HCT116 (cell line): Measurements from ENCODE around the gene MTRFR. TPM values are rescaled to one million over a fixed set of nuclear protein-coding genes. Genes with fewer than 3 reads are reported as not detected.

ENCODE experiments used
- ATAC-seq: fragments of 200-7000 bp; cut with Tn5 transposase; 2 replicates; pipeline ENCODE4 v1.9.1; 2020; ENCODE audit warnings: mild to moderate bottlenecking, moderate library complexity
- BruUV-seq: library from RNA; stranded (reverse); fragments of 400-500 nt; replicated peaks from 2 replicates; lab custom pipeline; 2021; lab: Mats Ljungman, UMichigan
- CTCF ChIA-PET: fragments of 300-600 bp; sonication (Branson Sonifier 250); formaldehyde crosslinking; loops from one replicate; lab custom pipeline; 2021; ENCODE audit warnings: antibody characterized with exemption; lab: Charles Lee
- POLR2A ChIA-PET: fragments of 300-600, 350-600 bp; sonication (Branson Sonifier 250); formaldehyde crosslinking; loops from one replicate; lab custom pipeline; 2021; ENCODE audit warnings: antibody characterized with exemption; lab: Charles Lee
- RAD21 ChIA-PET, 2 experiments: fragments of 300-600 bp; sonication (Branson Sonifier 250); formaldehyde crosslinking; loops; one replicate each; lab custom pipeline; 2023; ENCODE audit warnings: low total read pairs in 2 of 2; ENCODE audit not compliant: uncharacterized antibody in 2 of 2, unreplicated experiment in 2 of 2, low non-redundant PET in 1 of 2; lab: Charles Lee
- DNase-seq: peaks from one replicate; pipeline ENCODE4 v3.0.0-alpha.2; 2010; ENCODE audit warnings: low read depth, low spot score
- H2AFZ ChIP-seq: fragments of 200-600 bp; shearing (Covaris generic), sonication (generic); 2 replicates; pipeline ENCODE4 v1.6.1; 2017; ENCODE audit warnings: low read depth, mixed run types, mixed read lengths, antibody characterized with exemption, low read length; ENCODE audit not compliant: poor library complexity, severe bottlenecking
- H3K27ac ChIP-seq: 2 replicates; pipeline ENCODE4 v1.5.1; 2012; ENCODE audit warnings: low read depth, low read length
- H3K27me3 ChIP-seq: fragments of 200-600 bp; sonication (generic); 2 replicates; pipeline ENCODE4 v1.6.1; 2016; ENCODE audit warnings: mixed run types, low read length, mixed read lengths; ENCODE audit not compliant: insufficient read depth
- H3K36me3 ChIP-seq, 2 experiments: fragments of 200-500 bp in 1 of 2; fragments of 200-600 bp in 1 of 2; sonication (Bioruptor generic) in 1 of 2; sonication (generic) in 1 of 2; 2 replicates each; pipeline versions ENCODE4 v1.5.1 to v1.6.1; 2014 to 2016; ENCODE audit warnings: low read length in 2 of 2, inconsistent platforms in 1 of 2, mixed read lengths in 1 of 2, mixed run types in 1 of 2; ENCODE audit not compliant: insufficient read depth in 2 of 2, control insufficient read depth in 1 of 2
- H3K4me1 ChIP-seq, 2 experiments: fragments of 200-600 bp in 1 of 2; sonication (generic) in 1 of 2; 2 replicates each; pipeline versions ENCODE4 v1.5.1 to v1.6.1; 2012 to 2017; ENCODE audit warnings: low read length in 2 of 2, inconsistent platforms in 1 of 2, mild to moderate bottlenecking in 1 of 2, mixed read lengths in 1 of 2, mixed run types in 1 of 2, moderate library complexity in 1 of 2; ENCODE audit not compliant: insufficient read depth in 2 of 2, control insufficient read depth in 1 of 2
- H3K4me2 ChIP-seq: fragments of 200-600 bp; sonication (generic); 2 replicates; pipeline ENCODE4 v1.6.1; 2017; ENCODE audit warnings: mixed run types, low read length, mixed read lengths
- H3K4me3 ChIP-seq, 2 experiments: fragments of 200-600 bp in 1 of 2; sonication (generic) in 1 of 2; replicated peaks in 1 of 2; 2 replicates each; pipeline ENCODE4 v1.5.1; 2011 to 2016; ENCODE audit warnings: low read length in 2 of 2, control low read depth in 1 of 2, low read depth in 1 of 2, mild to moderate bottlenecking in 1 of 2, mixed read lengths in 1 of 2, mixed run types in 1 of 2
- H3K79me2 ChIP-seq: fragments of 200-600 bp; sonication (generic); 2 replicates; pipeline ENCODE4 v1.6.1; 2017; ENCODE audit warnings: mild to moderate bottlenecking, mixed run types, low read length, moderate library complexity, mixed read lengths; ENCODE audit not compliant: insufficient read depth
- H3K9ac ChIP-seq: fragments of 200-600 bp; sonication (generic); 2 replicates; pipeline ENCODE4 v1.6.1; 2016; ENCODE audit warnings: low read length, mixed read lengths
- H3K9me2 ChIP-seq: fragments of 200-600 bp; sonication (generic), shearing (Covaris generic); 2 replicates; pipeline ENCODE4 v1.6.1; 2017; ENCODE audit warnings: mixed run types, mild to moderate bottlenecking, moderate library complexity; ENCODE audit not compliant: insufficient read depth
- H3K9me3 ChIP-seq, 2 experiments: fragments of 200-500 bp in 1 of 2; fragments of 200-600 bp in 1 of 2; sonication (Bioruptor generic) in 1 of 2; sonication (generic) in 1 of 2; 2 replicates each; pipeline ENCODE4 v1.6.1; 2014 to 2017; ENCODE audit warnings: low read length in 2 of 2, mixed read lengths in 2 of 2, inconsistent platforms in 1 of 2, low read depth in 1 of 2, mild to moderate bottlenecking in 1 of 2, mixed run types in 1 of 2, moderate library complexity in 1 of 2; ENCODE audit not compliant: control insufficient read depth in 1 of 2, insufficient read depth in 1 of 2
- H4K20me1 ChIP-seq: fragments of 200-600 bp; sonication (generic), shearing (Covaris generic); 2 replicates; pipeline ENCODE4 v1.6.1; 2017; ENCODE audit warnings: mixed run types, mild to moderate bottlenecking, moderate library complexity; ENCODE audit not compliant: insufficient read depth
- ATF3 ChIP-seq: IDR thresholded peaks from 2 replicates; pipeline ENCODE4 v1.6.1; 2012
- CBX3 ChIP-seq: IDR thresholded peaks from 2 replicates; pipeline ENCODE4 v1.6.1; 2012; ENCODE audit warnings: low read depth
- EGR1 ChIP-seq: IDR thresholded peaks from 2 replicates; pipeline ENCODE4 v1.6.1; 2012; ENCODE audit warnings: low read depth
- ELF1 ChIP-seq: IDR thresholded peaks from 2 replicates; pipeline ENCODE4 v1.6.1; 2012; ENCODE audit warnings: low read depth, borderline replicate concordance
- EZH2 ChIP-seq: fragments of 200-600 bp; sonication (generic); IDR thresholded peaks from 2 replicates; pipeline ENCODE4 v1.6.1; 2017; ENCODE audit warnings: antibody characterized with exemption, mixed run types
- EZH2phosphoT487 ChIP-seq: fragments of 200-600 bp; IDR thresholded peaks from 2 replicates; pipeline ENCODE4 v1.6.1; 2018; ENCODE audit warnings: antibody characterized with exemption, borderline replicate concordance
- FOSL1 ChIP-seq: IDR thresholded peaks from 2 replicates; pipeline ENCODE4 v1.6.1; 2012; ENCODE audit warnings: low read depth
- JUND ChIP-seq: IDR thresholded peaks from 2 replicates; pipeline ENCODE4 v1.6.1; 2012
- POLR2A ChIP-seq: IDR thresholded peaks from 2 replicates; pipeline ENCODE4 v1.7.0; 2011; ENCODE audit warnings: borderline replicate concordance; ENCODE audit not compliant: insufficient read depth, insufficient read length; ENCODE audit errors: extremely low read depth
- RAD21 ChIP-seq: IDR thresholded peaks from 2 replicates; pipeline ENCODE4 v1.6.1; 2012; ENCODE audit warnings: low read depth, mild to moderate bottlenecking
- SIN3A ChIP-seq: IDR thresholded peaks from 2 replicates; pipeline ENCODE4 v1.6.1; 2012; ENCODE audit warnings: low read depth
- SP1 ChIP-seq: IDR thresholded peaks from 2 replicates; pipeline ENCODE4 v1.6.1; 2012; ENCODE audit warnings: low read depth
- SRF ChIP-seq: IDR thresholded peaks from 2 replicates; pipeline ENCODE4 v1.6.1; 2012; ENCODE audit warnings: low read depth
- YY1 ChIP-seq: IDR thresholded peaks from 2 replicates; pipeline ENCODE4 v1.6.1; 2011; ENCODE audit warnings: low read length, low read depth, moderate library complexity, mild to moderate bottlenecking; ENCODE audit not compliant: insufficient replicate concordance; ENCODE audit errors: extremely low read depth
- ZBTB33 ChIP-seq: IDR thresholded peaks from 2 replicates; pipeline ENCODE4 v1.6.1; 2011; ENCODE audit warnings: mild to moderate bottlenecking, low read length, moderate library complexity; ENCODE audit not compliant: insufficient replicate concordance; ENCODE audit errors: extremely low read depth
- ZFX ChIP-seq: fragments of 450-650 bp; IDR thresholded peaks from 2 replicates; pipeline ENCODE4 v1.6.1; 2017
- ZNF274 ChIP-seq: fragments of 200-500 bp; sonication (Bioruptor generic); IDR thresholded peaks from 2 replicates; pipeline ENCODE4 v1.6.1; 2014; ENCODE audit warnings: mild to moderate bottlenecking, low read depth, low read length, inconsistent platforms
- intact Hi-C: fragments of 100-400 bp; cut with micrococcal nuclease; formaldehyde crosslinking; loops from 2 replicates; pipeline ENCODE4 v1.10.0; 2022
- total RNA-seq: library from RNA; stranded (reverse); gene quantifications from one replicate; pipeline ENCODE4 v1.2.1, GENCODE V29; 2021; ENCODE audit not compliant: unreplicated experiment
- TF ChIP-seq, protein P1 (sequence below): IDR thresholded peaks from 2 replicates; pipeline ENCODE4 v1.6.1; 2012; ENCODE audit warnings: low read depth

MTRFR gene
- total RNA-seq, 1 experiment from 2014 or later, result 27.0 TPM

DNA sequence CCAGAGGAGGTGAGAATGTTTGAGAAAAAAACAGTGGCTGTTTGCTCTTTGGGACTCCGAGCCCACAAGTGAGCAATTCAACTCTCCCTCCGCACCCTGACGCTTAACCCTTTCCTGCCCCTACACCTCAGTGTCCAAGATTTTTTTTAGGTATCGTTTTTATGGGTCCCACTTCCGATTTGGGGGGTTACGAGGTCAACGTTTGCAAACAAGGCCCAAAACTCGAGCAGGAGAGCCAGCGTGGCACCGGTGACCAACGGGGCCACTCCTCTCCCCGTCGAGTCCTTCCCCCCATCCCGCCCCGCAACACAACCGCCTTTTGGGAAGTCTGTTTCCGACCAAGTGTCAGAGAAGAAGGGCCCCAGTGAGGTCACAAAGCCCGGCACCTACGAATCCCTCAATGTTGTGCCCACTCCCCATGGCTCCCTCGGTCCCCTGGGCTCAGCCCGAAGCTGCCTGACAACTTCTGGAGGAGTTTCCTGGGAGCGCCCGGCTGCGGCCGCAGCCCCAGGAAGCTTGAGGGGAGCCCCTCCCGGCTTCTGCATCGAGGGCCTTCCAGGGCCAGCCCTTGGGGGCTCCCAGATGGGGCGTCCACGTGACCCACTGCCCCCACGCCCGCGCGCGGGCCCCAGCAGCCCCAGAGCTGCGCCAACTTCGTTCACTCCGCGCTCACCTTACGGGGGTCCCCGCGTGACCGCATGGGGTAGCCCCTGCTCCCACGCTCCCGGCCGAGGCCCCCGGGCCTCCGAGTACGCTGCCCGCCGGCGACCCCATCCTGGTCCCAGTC lies 37.2 kb downstream of the MTRFR start (continued):
- TF ChIP-seq RAD21 (no peak), YY1 (no peak), ELF1 (no peak), SRF (no peak), SP1 (no peak), EGR1 (no peak), CBX3 (no peak), POLR2A (no peak)

- DNase-seq, result no peak
- peak overlapping the region; percentile 92 for H3K27ac ChIP-seq
- no TSS peak for BruUV-seq
- peaks cover 44% of the 10 kb centered on the region for H3K79me2 ChIP-seq
- POLR2A ChIA-PET, result no interaction called here
- peak; percentile 79 for ATAC-seq
- H3K27me3 ChIP-seq, result no peaks in the 10 kb centered on the region
- no peaks in the 10 kb centered on the region for H3K9me2 ChIP-seq
- peak overlapping the region; percentile 82 for H3K9ac ChIP-seq
- RAD21 ChIA-PET, result no interaction called here
- CTCF ChIA-PET, result interaction anchor here (0.6 kb wide), 1 partner anchor 136 kb away, joined by 3 read pairs; no protein-coding TSS in a partner anchor
- H2AFZ ChIP-seq, result no peak overlapping the region
- peaks cover 6 to 19% of the 10 kb centered on the region in 2 experiments; a peak in 3 of 4 replicates for H3K4me1 ChIP-seq
- no peaks in the 10 kb centered on the region; a peak in 1 of 4 replicates for H3K36me3 ChIP-seq
- H3K4me2 ChIP-seq, result peak overlapping the region; percentile 79
- no peaks in the 10 kb centered on the region for H3K9me3 ChIP-seq
- peak overlapping the region; percentile 72 to 76 for H3K4me3 ChIP-seq
- H4K20me1 ChIP-seq, result no peaks in the 10 kb centered on the region
- intact Hi-C loops, result no loop called here
- no peak for TF ChIP-seq ZNF274
- no peak for TF ChIP-seq EGR1
- TF ChIP-seq ZBTB33, result no peak
- TF ChIP-seq SRF, result no peak
- no peak for TF ChIP-seq EZH2phosphoT487
- TF ChIP-seq, protein P1, sequence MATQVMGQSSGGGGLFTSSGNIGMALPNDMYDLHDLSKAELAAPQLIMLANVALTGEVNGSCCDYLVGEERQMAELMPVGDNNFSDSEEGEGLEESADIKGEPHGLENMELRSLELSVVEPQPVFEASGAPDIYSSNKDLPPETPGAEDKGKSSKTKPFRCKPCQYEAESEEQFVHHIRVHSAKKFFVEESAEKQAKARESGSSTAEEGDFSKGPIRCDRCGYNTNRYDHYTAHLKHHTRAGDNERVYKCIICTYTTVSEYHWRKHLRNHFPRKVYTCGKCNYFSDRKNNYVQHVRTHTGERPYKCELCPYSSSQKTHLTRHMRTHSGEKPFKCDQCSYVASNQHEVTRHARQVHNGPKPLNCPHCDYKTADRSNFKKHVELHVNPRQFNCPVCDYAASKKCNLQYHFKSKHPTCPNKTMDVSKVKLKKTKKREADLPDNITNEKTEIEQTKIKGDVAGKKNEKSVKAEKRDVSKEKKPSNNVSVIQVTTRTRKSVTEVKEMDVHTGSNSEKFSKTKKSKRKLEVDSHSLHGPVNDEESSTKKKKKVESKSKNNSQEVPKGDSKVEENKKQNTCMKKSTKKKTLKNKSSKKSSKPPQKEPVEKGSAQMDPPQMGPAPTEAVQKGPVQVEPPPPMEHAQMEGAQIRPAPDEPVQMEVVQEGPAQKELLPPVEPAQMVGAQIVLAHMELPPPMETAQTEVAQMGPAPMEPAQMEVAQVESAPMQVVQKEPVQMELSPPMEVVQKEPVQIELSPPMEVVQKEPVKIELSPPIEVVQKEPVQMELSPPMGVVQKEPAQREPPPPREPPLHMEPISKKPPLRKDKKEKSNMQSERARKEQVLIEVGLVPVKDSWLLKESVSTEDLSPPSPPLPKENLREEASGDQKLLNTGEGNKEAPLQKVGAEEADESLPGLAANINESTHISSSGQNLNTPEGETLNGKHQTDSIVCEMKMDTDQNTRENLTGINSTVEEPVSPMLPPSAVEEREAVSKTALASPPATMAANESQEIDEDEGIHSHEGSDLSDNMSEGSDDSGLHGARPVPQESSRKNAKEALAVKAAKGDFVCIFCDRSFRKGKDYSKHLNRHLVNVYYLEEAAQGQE, result no peak
- peak; percentile 45; the same call in 1 of the 2 replicates for TF ChIP-seq ZFX
- TF ChIP-seq ATF3, result no peak
- no peak for TF ChIP-seq FOSL1
- TF ChIP-seq SP1, result no peak
- TF ChIP-seq POLR2A, result no peak
- TF ChIP-seq ELF1, result no peak
- no peak for TF ChIP-seq EZH2
- no peak for TF ChIP-seq JUND
- TF ChIP-seq SIN3A, result no peak
- TF ChIP-seq RAD21, result peak; percentile 67
Observed at GRCh38 chr12:123271001-123271668, 37.9 kb downstream of the MTRFR start.
